Gastrocnemius medialis (tissue), 4 donors: ENCODE measurements around the gene PPP2R2B.

Experiments
- POLR2A ChIP-seq, 2 donors: fragments of 450-650 bp; IDR thresholded peaks; one replicate each; pipeline ENCODE4 v1.6.1; 2017; ENCODE audit warnings: antibody characterized with exemption in 2 of 2, mild to moderate bottlenecking in 2 of 2, moderate library complexity in 2 of 2
- TF ChIP-seq, protein P1 (sequence below), 5 experiments: fragments of 450-650 bp in 3 of 5; fragments of 200-600 bp in 2 of 5; sonication (generic) in 2 of 5; IDR thresholded peaks in 4 of 5; conservative IDR thresholded peaks in 1 of 5; 1 replicate in 4 of 5; 2 replicates in 1 of 5; pipeline ENCODE4 v1.5.1; 2016 to 2019; ENCODE audit warnings: antibody characterized with exemption in 5 of 5, mild to moderate bottlenecking in 3 of 5, moderate library complexity in 3 of 5

DNA sequence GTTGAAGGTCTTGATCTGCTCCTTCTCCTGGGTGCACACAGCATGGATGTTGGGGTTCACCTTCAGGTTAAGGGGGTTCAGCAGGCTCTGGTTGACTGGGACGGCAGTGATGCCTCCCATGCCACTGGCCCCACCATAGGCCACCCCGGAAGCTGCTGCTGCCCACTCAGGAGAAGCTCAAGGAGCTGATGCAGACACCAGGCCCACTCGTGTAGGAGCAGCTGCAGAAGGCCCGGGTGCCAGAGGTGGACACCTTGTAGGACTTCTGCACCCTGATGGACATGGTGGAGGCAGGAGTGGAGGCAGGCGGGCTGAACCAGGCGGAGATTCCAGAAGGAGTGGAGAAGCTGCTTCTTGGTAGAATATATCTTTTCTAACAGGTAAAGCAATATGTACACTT is 171.2 kb downstream of the PPP2R2B start:
- TF ChIP-seq, protein P1, sequence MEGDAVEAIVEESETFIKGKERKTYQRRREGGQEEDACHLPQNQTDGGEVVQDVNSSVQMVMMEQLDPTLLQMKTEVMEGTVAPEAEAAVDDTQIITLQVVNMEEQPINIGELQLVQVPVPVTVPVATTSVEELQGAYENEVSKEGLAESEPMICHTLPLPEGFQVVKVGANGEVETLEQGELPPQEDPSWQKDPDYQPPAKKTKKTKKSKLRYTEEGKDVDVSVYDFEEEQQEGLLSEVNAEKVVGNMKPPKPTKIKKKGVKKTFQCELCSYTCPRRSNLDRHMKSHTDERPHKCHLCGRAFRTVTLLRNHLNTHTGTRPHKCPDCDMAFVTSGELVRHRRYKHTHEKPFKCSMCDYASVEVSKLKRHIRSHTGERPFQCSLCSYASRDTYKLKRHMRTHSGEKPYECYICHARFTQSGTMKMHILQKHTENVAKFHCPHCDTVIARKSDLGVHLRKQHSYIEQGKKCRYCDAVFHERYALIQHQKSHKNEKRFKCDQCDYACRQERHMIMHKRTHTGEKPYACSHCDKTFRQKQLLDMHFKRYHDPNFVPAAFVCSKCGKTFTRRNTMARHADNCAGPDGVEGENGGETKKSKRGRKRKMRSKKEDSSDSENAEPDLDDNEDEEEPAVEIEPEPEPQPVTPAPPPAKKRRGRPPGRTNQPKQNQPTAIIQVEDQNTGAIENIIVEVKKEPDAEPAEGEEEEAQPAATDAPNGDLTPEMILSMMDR (IDR thresholded peaks at IDR 0.05 in 4 of 5, conservative IDR thresholded peaks at IDR 0.05 in 1 of 5): no peak
- TF ChIP-seq POLR2A (IDR thresholded peaks at IDR 0.05): no peak
